ENCODE results near the gene PLCG2. TPM values are rescaled to one million over a fixed set of nuclear protein-coding genes. Genes with fewer than 3 reads are reported as not detected.

Gene PLCG2
- total RNA-seq, 1 donor = 0.43 TPM

GRCh38 chr16:81843683-81844082, 64.6 kb downstream of the PLCG2 start:
- DNase-seq (ENCODE audit: low read depth) = no peak
- no peak for TF ChIP-seq CTCF (IDR thresholded peaks at IDR 0.05; ENCODE audit: insufficient read depth, low read depth, low read length)
- no peak overlapping the region for H3K4me3 ChIP-seq (ENCODE audit: low read depth, low read length)

GRCh38 chr16:81846105-81846504, 67.0 kb downstream of the PLCG2 start:
- TF ChIP-seq CTCF (IDR thresholded peaks at IDR 0.05; ENCODE audit: insufficient read depth, low read depth, low read length) = no peak
- H3K4me3 ChIP-seq (ENCODE audit: low read depth, low read length) = no peak overlapping the region
- DNase-seq (ENCODE audit: low read depth) = no peak

GRCh38 chr16:81848306-81848853, 69.3 kb downstream of the PLCG2 start:
- TF ChIP-seq CTCF (IDR thresholded peaks at IDR 0.05; ENCODE audit: insufficient read depth, low read depth, low read length) = no peak
- no peak for DNase-seq (ENCODE audit: low read depth)

GRCh38 chr16:81850197-81850944, 71.3 kb downstream of the PLCG2 start:
- H3K4me3 ChIP-seq (ENCODE audit: low read depth, low read length) = no peak overlapping the region
- DNase-seq (ENCODE audit: low read depth) = no peak

More at GRCh38 chr16:81848306-81848853, 69.3 kb downstream of the PLCG2 start:
- no peak overlapping the region for H3K4me3 ChIP-seq (ENCODE audit: low read depth, low read length)

GRCh38 chr16:81852347-81852746, 73.3 kb downstream of the PLCG2 start:
- no peak for TF ChIP-seq CTCF (IDR thresholded peaks at IDR 0.05; ENCODE audit: insufficient read depth, low read depth, low read length)
- no peak for DNase-seq (ENCODE audit: low read depth)
- H3K4me3 ChIP-seq (ENCODE audit: low read depth, low read length) = no peak overlapping the region

More at GRCh38 chr16:81850197-81850944, 71.3 kb downstream of the PLCG2 start:
- no peak for TF ChIP-seq CTCF (IDR thresholded peaks at IDR 0.05; ENCODE audit: insufficient read depth, low read depth, low read length)

GRCh38 chr16:81855552-81856153, 76.6 kb downstream of the PLCG2 start:
- TF ChIP-seq CTCF (IDR thresholded peaks at IDR 0.05; ENCODE audit: insufficient read depth, low read depth, low read length) = no peak
- no peak overlapping the region for H3K4me3 ChIP-seq (ENCODE audit: low read depth, low read length)
- DNase-seq (ENCODE audit: low read depth) = no peak

Measured in fibroblast of villous mesenchyme (primary cell).